Lung (tissue), 12 donors: ENCODE data around the gene C11orf97. TPM values are rescaled to one million over a fixed set of nuclear protein-coding genes. Genes with fewer than 3 reads are reported as not detected.
A peak's percentile ranks its signal among the peaks of the same experiment; 100 is the strongest.

Source experiments
- ATAC-seq: fragments of 200-7000 bp; cut with Tn5 transposase; one replicate; pipeline ENCODE4 v1.9.1; 2020; ENCODE audit warnings: moderate number of reproducible peaks; ENCODE audit not compliant: insufficient read depth, low FRiP score
- DNase-seq, 3 donors: peaks; one replicate each; pipeline ENCODE4 v3.0.0-alpha.2; 2013 to 2017
- H3K27ac ChIP-seq, 2 donors: one replicate each; pipeline ENCODE4 v1.5.1; 2013; ENCODE audit warnings: mild to moderate bottlenecking in 2 of 2, moderate library complexity in 2 of 2, control low read depth in 1 of 2, inconsistent platforms in 1 of 2, low read depth in 1 of 2, low read length in 1 of 2
- H3K27me3 ChIP-seq, 3 donors: one replicate each; pipeline ENCODE4 v1.5.1; 2013; ENCODE audit warnings: low read length in 2 of 3; ENCODE audit not compliant: control insufficient read depth in 3 of 3, insufficient read depth in 3 of 3
- H3K36me3 ChIP-seq, 4 donors: one replicate each; pipeline ENCODE4 v1.5.1; 2013; ENCODE audit warnings: low read length in 4 of 4, mild to moderate bottlenecking in 1 of 4, moderate library complexity in 1 of 4; ENCODE audit not compliant: control insufficient read depth in 4 of 4, insufficient read depth in 4 of 4
- H3K4me1 ChIP-seq, 5 donors: one replicate each; pipeline ENCODE4 v1.5.1; 2013; ENCODE audit warnings: low read length in 5 of 5, mild to moderate bottlenecking in 2 of 5, moderate library complexity in 1 of 5; ENCODE audit not compliant: control insufficient read depth in 5 of 5, insufficient read depth in 5 of 5
- H3K4me3 ChIP-seq: one replicate; pipeline ENCODE4 v1.5.1; 2013; ENCODE audit warnings: mild to moderate bottlenecking, control low read depth, moderate library complexity
- H3K9ac ChIP-seq, 2 donors: one replicate each; pipeline ENCODE4 v1.5.1; 2013; ENCODE audit warnings: low read length in 2 of 2, control low read depth in 1 of 2; ENCODE audit not compliant: insufficient read depth in 1 of 2
- H3K9me3 ChIP-seq, 4 donors: one replicate each; pipeline ENCODE4 v1.5.1; 2013; ENCODE audit warnings: low read length in 3 of 4, mild to moderate bottlenecking in 1 of 4, moderate library complexity in 1 of 4; ENCODE audit not compliant: control insufficient read depth in 4 of 4, insufficient read depth in 3 of 4
- CTCF ChIP-seq: IDR thresholded peaks from 2 replicates; pipeline ENCODE4 v1.5.1; 2012; ENCODE audit warnings: mild to moderate bottlenecking; ENCODE audit errors: control extremely low read depth, extremely low read depth
- WGBS, 2 donors: extraction: QIAGEN DNeasy Blood & Tissue Kit; methylation state at CpG; one replicate each; pipeline ENCODE4 v1.1.7; 2013; 5-methylcytosine and 5-hydroxymethylcytosine counted together
- polyA plus RNA-seq, 2 donors: library from polyadenylated mRNA; stranded (reverse); fragments of 200-250 nt; gene quantifications; one replicate each; pipeline ENCODE4 v1.2.1, GENCODE V29; 2013
- total RNA-seq, 2 donors: library from RNA; depleted of rRNA in 1 of 2; stranded (reverse); fragments of >200 nt in 1 of 2; gene quantifications; one replicate each; pipeline ENCODE4 v1.2.1, GENCODE V29; 2014 to 2021
- donor health status: control.
- donor health status: control.
- donor health status: Bipolar disorder and iron deficiency.
- donor health status: healthy.
- donor health status: DM: yes; HTN: yes; CAD: no.

Gene C11orf97
- total and polyA plus RNA-seq, 4 donors = 4.1 to 14.7 (median 6.9) TPM

- Histone ChIP-seq H3K27ac (no peak overlapping the region), H3K9me3 (no peaks in the 10 kb centered on the region), H3K4me1 (peaks cover 2 to 30% (median 8%) of the 10 kb centered on the region in 5 donors), H3K36me3 (peaks cover 0 to 9% (median 3%) of the 10 kb centered on the region in 4 donors), H3K4me3 (peak overlapping the region; percentile 11), H3K9ac (peak overlapping the region in 1 of 2 donors; percentile 39), H3K27me3 (no peaks in the 10 kb centered on the region)
- TF ChIP-seq CTCF = no peak
- ATAC-seq (no peak), DNase-seq (no peak)
- 39 to 72% methylated on average over 2 of the region's 2 CpGs for WGBS, 2 donors
These were observed 33.9 kb downstream of the C11orf97 start for GRCh38 chr11:94546162-94546470.

- no peaks in the 10 kb centered on the region for H3K27me3 ChIP-seq
- peaks cover 0 to 9% (median 3%) of the 10 kb centered on the region in 4 donors for H3K36me3 ChIP-seq
- no peak for TF ChIP-seq CTCF
- ATAC-seq (no peak), DNase-seq (peak in 1 of 3 donors; percentile 13)
- peak overlapping the region in 1 of 2 donors; percentile 44 for H3K9ac ChIP-seq
- 46 to 84% methylated on average over 1 of the region's 1 CpG for WGBS, 2 donors
- H3K4me1 ChIP-seq = peaks cover 2 to 30% (median 8%) of the 10 kb centered on the region in 5 donors
- no peak overlapping the region for H3K27ac ChIP-seq
- H3K9me3 ChIP-seq = no peaks in the 10 kb centered on the region
- no peak overlapping the region for H3K4me3 ChIP-seq
These were observed 34.6 kb downstream of the C11orf97 start for GRCh38 chr11:94546886-94547285.

- Histone ChIP-seq H3K27me3 (no peaks in the 10 kb centered on the region), H3K4me3 (no peak overlapping the region), H3K27ac (no peak overlapping the region), H3K9ac (no peak overlapping the region), H3K36me3 (peaks cover 0 to 9% (median 3%) of the 10 kb centered on the region in 4 donors), H3K9me3 (no peaks in the 10 kb centered on the region), H3K4me1 (peaks cover 2 to 26% (median 8%) of the 10 kb centered on the region in 5 donors)
- ATAC-seq = no peak
- no peak for TF ChIP-seq CTCF
- WGBS, 2 donors = 38 to 65% methylated on average over 5 of the region's 5 CpGs
- DNase-seq = no peak
These were observed 36.9 kb downstream of the C11orf97 start for GRCh38 chr11:94549146-94549545.

- no peak for ATAC-seq
- no peak overlapping the region for H3K9ac ChIP-seq
- TF ChIP-seq CTCF = no peak
- 31 to 56% methylated on average over 4 of the region's 4 CpGs for WGBS, 2 donors
- no peak overlapping the region for H3K4me3 ChIP-seq
- H3K4me1 ChIP-seq = peaks cover 2 to 17% (median 7%) of the 10 kb centered on the region in 5 donors
- no peaks in the 10 kb centered on the region for H3K27me3 ChIP-seq
- no peak overlapping the region for H3K27ac ChIP-seq
- H3K36me3 ChIP-seq = peaks cover 0 to 5% (median 3%) of the 10 kb centered on the region in 4 donors
- no peaks in the 10 kb centered on the region for H3K9me3 ChIP-seq
- DNase-seq = no peak
These were observed 38.3 kb downstream of the C11orf97 start for GRCh38 chr11:94550513-94550912.
